ENCODE results near the gene MEIS3.

DNA sequence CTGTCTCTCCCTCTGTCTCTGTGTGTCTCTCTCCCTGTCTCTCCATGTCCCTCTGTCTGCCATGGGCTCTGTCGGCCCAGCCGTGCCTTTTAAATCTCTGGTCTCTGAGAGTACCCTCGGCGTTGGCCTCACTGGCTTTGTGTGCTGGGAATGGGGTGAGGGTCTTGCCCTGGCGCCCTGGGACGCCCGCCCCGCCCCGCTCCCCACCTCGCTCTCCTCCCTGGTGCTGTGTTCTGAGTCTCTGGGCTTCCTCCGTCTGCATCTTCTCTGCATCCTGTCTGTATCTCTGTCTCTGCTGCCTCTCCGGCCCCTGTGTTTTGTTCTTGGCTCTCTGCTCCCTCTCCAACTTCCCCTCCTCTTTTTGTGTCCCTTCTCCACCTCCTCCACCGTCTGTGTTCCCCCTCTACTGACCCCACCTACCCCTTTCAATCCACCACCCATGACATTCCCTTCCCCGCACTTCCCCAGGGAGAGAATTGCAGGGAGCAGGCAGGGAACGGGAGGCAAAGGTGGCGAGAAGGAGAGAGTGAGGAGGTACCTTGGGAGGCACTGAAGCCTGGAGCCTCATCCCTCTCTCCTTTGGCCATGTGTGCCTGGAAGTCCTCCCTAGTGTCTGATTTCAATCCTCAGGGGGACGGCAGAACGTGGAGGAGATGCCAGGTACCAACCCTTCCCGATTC, 4.0 kb upstream of the MEIS3 start:
- TF ChIP-seq, protein P1, sequence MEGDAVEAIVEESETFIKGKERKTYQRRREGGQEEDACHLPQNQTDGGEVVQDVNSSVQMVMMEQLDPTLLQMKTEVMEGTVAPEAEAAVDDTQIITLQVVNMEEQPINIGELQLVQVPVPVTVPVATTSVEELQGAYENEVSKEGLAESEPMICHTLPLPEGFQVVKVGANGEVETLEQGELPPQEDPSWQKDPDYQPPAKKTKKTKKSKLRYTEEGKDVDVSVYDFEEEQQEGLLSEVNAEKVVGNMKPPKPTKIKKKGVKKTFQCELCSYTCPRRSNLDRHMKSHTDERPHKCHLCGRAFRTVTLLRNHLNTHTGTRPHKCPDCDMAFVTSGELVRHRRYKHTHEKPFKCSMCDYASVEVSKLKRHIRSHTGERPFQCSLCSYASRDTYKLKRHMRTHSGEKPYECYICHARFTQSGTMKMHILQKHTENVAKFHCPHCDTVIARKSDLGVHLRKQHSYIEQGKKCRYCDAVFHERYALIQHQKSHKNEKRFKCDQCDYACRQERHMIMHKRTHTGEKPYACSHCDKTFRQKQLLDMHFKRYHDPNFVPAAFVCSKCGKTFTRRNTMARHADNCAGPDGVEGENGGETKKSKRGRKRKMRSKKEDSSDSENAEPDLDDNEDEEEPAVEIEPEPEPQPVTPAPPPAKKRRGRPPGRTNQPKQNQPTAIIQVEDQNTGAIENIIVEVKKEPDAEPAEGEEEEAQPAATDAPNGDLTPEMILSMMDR (IDR thresholded peaks at IDR 0.05) = no peak
- TF ChIP-seq EZH2phosphoT487 (IDR thresholded peaks at IDR 0.05) (no peak), EZH2 (IDR thresholded peaks at IDR 0.05) (no peak)

All from neural progenitor cell (in vitro differentiated cells).